ENCODE results near the gene UQCRC1. TPM values are rescaled to one million over a fixed set of nuclear protein-coding genes. Genes with fewer than 3 reads are reported as not detected.

Gene UQCRC1
- total and polyA plus RNA-seq, 2 donors from 2014 or later: 207 to 584 TPM

GRCh38 chr3:48628277-48629017 lies 19.0 kb upstream of the UQCRC1 start:
- Histone ChIP-seq H3K9ac (ENCODE audit: low read length in 3 of 3) (no peak overlapping the region), H3K4me1 (ENCODE audit: control insufficient read depth in 2 of 3, insufficient read depth in 2 of 3, low read depth in 1 of 3, low read length in 3 of 3) (peaks cover 0 to 6% (median 5%) of the 10 kb centered on the region in 3 donors), H3K4me3 (ENCODE audit: low read length in 3 of 3) (no peak overlapping the region), H3K9me3 (ENCODE audit: control insufficient read depth in 2 of 3, insufficient read depth in 1 of 3, low read length in 3 of 3) (no peaks in the 10 kb centered on the region), H3K27me3 (ENCODE audit: control insufficient read depth, insufficient read depth, low read length) (no peaks in the 10 kb centered on the region), H3K27ac (ENCODE audit: low read depth in 2 of 2, low read length in 2 of 2) (no peak overlapping the region), H3K36me3 (ENCODE audit: control insufficient read depth in 2 of 3, insufficient read depth in 3 of 3, low read length in 3 of 3) (peaks cover 0 to 50% (median 16%) of the 10 kb centered on the region in 3 donors)
- FAIRE-seq: no peak
- TF ChIP-seq, protein P1, sequence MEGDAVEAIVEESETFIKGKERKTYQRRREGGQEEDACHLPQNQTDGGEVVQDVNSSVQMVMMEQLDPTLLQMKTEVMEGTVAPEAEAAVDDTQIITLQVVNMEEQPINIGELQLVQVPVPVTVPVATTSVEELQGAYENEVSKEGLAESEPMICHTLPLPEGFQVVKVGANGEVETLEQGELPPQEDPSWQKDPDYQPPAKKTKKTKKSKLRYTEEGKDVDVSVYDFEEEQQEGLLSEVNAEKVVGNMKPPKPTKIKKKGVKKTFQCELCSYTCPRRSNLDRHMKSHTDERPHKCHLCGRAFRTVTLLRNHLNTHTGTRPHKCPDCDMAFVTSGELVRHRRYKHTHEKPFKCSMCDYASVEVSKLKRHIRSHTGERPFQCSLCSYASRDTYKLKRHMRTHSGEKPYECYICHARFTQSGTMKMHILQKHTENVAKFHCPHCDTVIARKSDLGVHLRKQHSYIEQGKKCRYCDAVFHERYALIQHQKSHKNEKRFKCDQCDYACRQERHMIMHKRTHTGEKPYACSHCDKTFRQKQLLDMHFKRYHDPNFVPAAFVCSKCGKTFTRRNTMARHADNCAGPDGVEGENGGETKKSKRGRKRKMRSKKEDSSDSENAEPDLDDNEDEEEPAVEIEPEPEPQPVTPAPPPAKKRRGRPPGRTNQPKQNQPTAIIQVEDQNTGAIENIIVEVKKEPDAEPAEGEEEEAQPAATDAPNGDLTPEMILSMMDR (IDR thresholded peaks at IDR 0.05; ENCODE audit: borderline replicate concordance, extremely low read depth, insufficient read depth): no peak
- intact Hi-C loops (cut with DNase I): no loop called here
- no peak for DNase-seq

- no peak for FAIRE-seq
- Histone ChIP-seq H3K4me3 (ENCODE audit: low read length in 3 of 3) (no peak overlapping the region), H3K9me3 (ENCODE audit: control insufficient read depth in 2 of 3, insufficient read depth in 1 of 3, low read length in 3 of 3) (no peaks in the 10 kb centered on the region), H3K27ac (ENCODE audit: low read depth in 2 of 2, low read length in 2 of 2) (no peak overlapping the region), H3K9ac (ENCODE audit: low read length in 3 of 3) (no peak overlapping the region), H3K4me1 (ENCODE audit: control insufficient read depth in 2 of 3, insufficient read depth in 2 of 3, low read depth in 1 of 3, low read length in 3 of 3) (no peaks in the 10 kb centered on the region), H3K36me3 (ENCODE audit: control insufficient read depth in 2 of 3, insufficient read depth in 3 of 3, low read length in 3 of 3) (peaks cover 0 to 25% (median 10%) of the 10 kb centered on the region in 3 donors), H3K27me3 (ENCODE audit: control insufficient read depth, insufficient read depth, low read length) (no peaks in the 10 kb centered on the region)
- intact Hi-C loops (cut with DNase I): no loop called here
- no peak for DNase-seq
- TF ChIP-seq, protein P1 (IDR thresholded peaks at IDR 0.05; ENCODE audit: borderline replicate concordance, extremely low read depth, insufficient read depth): no peak
Observed at GRCh38 chr3:48625600-48625999, 16.2 kb upstream of the UQCRC1 start.

- FAIRE-seq (no peak), DNase-seq (no peak)
- Histone ChIP-seq H3K4me1 (ENCODE audit: control insufficient read depth in 2 of 3, insufficient read depth in 2 of 3, low read depth in 1 of 3, low read length in 3 of 3) (no peaks in the 10 kb centered on the region), H3K27ac (ENCODE audit: low read depth in 2 of 2, low read length in 2 of 2) (no peak overlapping the region), H3K4me3 (ENCODE audit: low read length in 3 of 3) (no peak overlapping the region), H3K9ac (ENCODE audit: low read length in 3 of 3) (no peak overlapping the region), H3K9me3 (ENCODE audit: control insufficient read depth in 2 of 3, insufficient read depth in 1 of 3, low read length in 3 of 3) (no peaks in the 10 kb centered on the region), H3K27me3 (ENCODE audit: control insufficient read depth, insufficient read depth, low read length) (no peaks in the 10 kb centered on the region), H3K36me3 (ENCODE audit: control insufficient read depth in 2 of 3, insufficient read depth in 3 of 3, low read length in 3 of 3) (peaks cover 0 to 17% (median 10%) of the 10 kb centered on the region in 3 donors)
- intact Hi-C loops (cut with DNase I): no loop called here
- TF ChIP-seq, protein P1 (IDR thresholded peaks at IDR 0.05; ENCODE audit: borderline replicate concordance, extremely low read depth, insufficient read depth): no peak
Observed at GRCh38 chr3:48624767-48625166, 15.3 kb upstream of the UQCRC1 start.

Data from kidney (tissue), 14 donors.